Skeletal muscle tissue (tissue), 4 donors: ENCODE data around the gene SLC4A3. TPM values are rescaled to one million over a fixed set of nuclear protein-coding genes. Genes with fewer than 3 reads are reported as not detected.
A peak's percentile ranks its signal among the peaks of the same experiment; 100 is the strongest.

Source experiments
- H3K27ac ChIP-seq: one replicate; pipeline ENCODE4 v1.7.0; 2013; ENCODE audit warnings: mild to moderate bottlenecking, low read depth, low read length, inconsistent platforms
- H3K27me3 ChIP-seq, 3 donors: one replicate each; pipeline ENCODE4 v1.7.0; 2013; ENCODE audit warnings: low read length in 3 of 3; ENCODE audit not compliant: control insufficient read depth in 3 of 3, insufficient read depth in 3 of 3
- H3K36me3 ChIP-seq, 3 donors: one replicate each; pipeline ENCODE4 v1.7.0; 2013; ENCODE audit warnings: low read length in 3 of 3; ENCODE audit not compliant: control insufficient read depth in 3 of 3, insufficient read depth in 3 of 3
- H3K4me1 ChIP-seq, 3 donors: one replicate each; pipeline ENCODE4 v1.7.0; 2013; ENCODE audit warnings: low read length in 3 of 3, mild to moderate bottlenecking in 3 of 3; ENCODE audit not compliant: control insufficient read depth in 3 of 3, insufficient read depth in 3 of 3
- H3K4me3 ChIP-seq, 3 donors: one replicate each; pipeline ENCODE4 v1.7.0; 2013; ENCODE audit warnings: low read length in 3 of 3
- H3K9ac ChIP-seq, 3 donors: one replicate each; pipeline ENCODE4 v1.7.0; 2013; ENCODE audit warnings: low read length in 3 of 3, mild to moderate bottlenecking in 3 of 3, moderate library complexity in 2 of 3, low read depth in 1 of 3
- H3K9me3 ChIP-seq, 3 donors: one replicate each; pipeline ENCODE4 v1.7.0; 2013; ENCODE audit warnings: low read length in 3 of 3; ENCODE audit not compliant: control insufficient read depth in 3 of 3
- total RNA-seq: library from RNA; depleted of rRNA; stranded (reverse); fragments of >200 nt; gene quantifications from one replicate; pipeline ENCODE4 v1.2.3, GENCODE V29; 2014
- donor health status: Osteomylitis.

SLC4A3 gene
- total RNA-seq, 1 donor from 2014 or later, result 2.1 TPM

GRCh38 chr2:219598308-219599078 lies 28.9 kb upstream of the SLC4A3 start:
- Histone ChIP-seq H3K27ac (peak overlapping the region; percentile 88), H3K4me1 (peaks cover 8 to 13% (median 10%) of the 10 kb centered on the region in 3 donors), H3K9ac (peak overlapping the region; percentile 83 to 98 (median 92)), H3K27me3 (no peaks in the 10 kb centered on the region), H3K4me3 (peak overlapping the region; percentile 91 to 97 (median 96)), H3K9me3 (no peaks in the 10 kb centered on the region), H3K36me3 (peaks cover 15 to 21% (median 16%) of the 10 kb centered on the region in 3 donors)

DNA sequence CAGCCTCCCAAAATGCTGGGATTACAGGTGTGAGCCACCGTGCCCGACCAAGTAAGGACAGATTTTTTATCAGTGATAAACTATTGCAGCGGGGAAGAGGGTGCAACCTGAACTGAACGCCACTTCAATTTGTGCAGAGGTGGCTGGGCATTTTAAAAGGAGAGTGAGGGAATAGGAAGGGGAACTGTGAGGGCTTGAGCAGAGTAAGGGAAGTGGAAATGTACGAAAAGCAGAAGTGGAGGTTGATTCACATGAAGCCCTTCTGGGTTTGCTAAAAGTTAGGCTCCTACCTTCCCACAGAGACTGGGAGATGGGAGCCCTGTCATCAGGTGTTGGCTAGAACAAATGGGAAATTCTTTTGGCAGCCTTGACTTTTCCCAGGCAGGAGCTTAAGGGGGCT lies 23.7 kb upstream of the SLC4A3 start:
- no peaks in the 10 kb centered on the region for H3K27me3 ChIP-seq
- H3K36me3 ChIP-seq, result peaks cover 39 to 60% (median 43%) of the 10 kb centered on the region in 3 donors
- no peak overlapping the region for H3K9ac ChIP-seq

GRCh38 chr2:219605607-219605954 lies 21.8 kb upstream of the SLC4A3 start:
- no peak overlapping the region for H3K27ac ChIP-seq
- no peaks in the 10 kb centered on the region for H3K9me3 ChIP-seq
- H3K9ac ChIP-seq, result no peak overlapping the region
- peaks cover 41 to 65% (median 43%) of the 10 kb centered on the region in 3 donors for H3K36me3 ChIP-seq
- no peak overlapping the region for H3K4me3 ChIP-seq
- no peaks in the 10 kb centered on the region for H3K27me3 ChIP-seq
- no peaks in the 10 kb centered on the region for H3K4me1 ChIP-seq

More for the DNA sequence above, 23.7 kb upstream of the SLC4A3 start:
- Histone ChIP-seq H3K4me3 (no peak overlapping the region), H3K4me1 (no peaks in the 10 kb centered on the region), H3K9me3 (no peaks in the 10 kb centered on the region), H3K27ac (no peak overlapping the region)

GRCh38 chr2:219607931-219608330 lies 19.5 kb upstream of the SLC4A3 start:
- H3K27ac ChIP-seq, result no peak overlapping the region
- H3K36me3 ChIP-seq, result peaks cover 33 to 61% (median 36%) of the 10 kb centered on the region in 3 donors
- no peaks in the 10 kb centered on the region for H3K27me3 ChIP-seq

GRCh38 chr2:219608399-219608964 lies 18.9 kb upstream of the SLC4A3 start:
- Histone ChIP-seq H3K4me1 (no peaks in the 10 kb centered on the region), H3K27me3 (no peaks in the 10 kb centered on the region), H3K9ac (no peak overlapping the region), H3K4me3 (no peak overlapping the region), H3K36me3 (peaks cover 33 to 59% (median 36%) of the 10 kb centered on the region in 3 donors), H3K27ac (no peak overlapping the region), H3K9me3 (no peaks in the 10 kb centered on the region)

More at GRCh38 chr2:219607931-219608330, 19.5 kb upstream of the SLC4A3 start:
- Histone ChIP-seq H3K9ac (peak overlapping the region in 1 of 3 donors; percentile 16), H3K4me3 (no peak overlapping the region), H3K9me3 (no peaks in the 10 kb centered on the region), H3K4me1 (no peaks in the 10 kb centered on the region)

DNA sequence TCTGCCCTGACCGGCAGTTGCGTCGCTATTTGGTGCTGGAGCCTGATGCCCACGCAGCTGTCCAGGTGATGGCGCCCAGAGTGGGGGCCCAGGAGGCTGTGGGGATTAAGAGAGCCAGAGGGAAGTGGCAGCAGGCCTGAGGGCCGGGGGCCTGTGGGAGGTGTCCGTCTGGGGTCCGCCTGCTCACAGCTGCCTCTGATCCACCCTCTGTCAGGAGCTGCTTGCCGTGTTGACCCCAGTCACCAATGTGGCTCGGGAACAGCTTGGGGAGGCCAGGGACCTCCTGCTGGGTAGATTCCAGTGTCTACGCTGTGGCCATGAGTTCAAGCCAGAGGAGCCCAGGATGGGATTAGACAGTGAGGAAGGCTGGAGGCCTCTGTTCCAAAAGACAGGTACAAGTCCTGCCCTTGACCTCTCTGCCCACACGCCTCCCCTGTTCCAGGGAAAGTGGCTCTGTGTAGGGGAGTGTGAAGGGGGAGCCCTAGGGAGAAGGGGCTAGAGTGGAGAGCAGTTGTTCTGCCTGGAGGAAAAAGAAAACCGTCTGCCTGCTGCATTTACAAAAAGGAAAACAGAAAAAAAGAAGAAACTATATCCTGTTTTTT lies 18.2 kb upstream of the SLC4A3 start:
- H3K27me3 ChIP-seq, result no peaks in the 10 kb centered on the region
- peaks cover 33 to 59% (median 35%) of the 10 kb centered on the region in 3 donors for H3K36me3 ChIP-seq
- no peak overlapping the region for H3K27ac ChIP-seq
- H3K9me3 ChIP-seq, result no peaks in the 10 kb centered on the region
- no peak overlapping the region for H3K9ac ChIP-seq
- H3K4me1 ChIP-seq, result no peaks in the 10 kb centered on the region
- H3K4me3 ChIP-seq, result no peak overlapping the region

GRCh38 chr2:219611306-219611705 lies 16.1 kb upstream of the SLC4A3 start:
- no peaks in the 10 kb centered on the region for H3K9me3 ChIP-seq
- no peak overlapping the region for H3K27ac ChIP-seq
- H3K4me3 ChIP-seq, result no peak overlapping the region
- H3K4me1 ChIP-seq, result no peaks in the 10 kb centered on the region
- H3K9ac ChIP-seq, result no peak overlapping the region
- no peaks in the 10 kb centered on the region for H3K27me3 ChIP-seq
- peaks cover 41 to 59% (median 43%) of the 10 kb centered on the region in 3 donors for H3K36me3 ChIP-seq

GRCh38 chr2:219611866-219612576 lies 15.4 kb upstream of the SLC4A3 start:
- no peak overlapping the region for H3K9ac ChIP-seq
- no peaks in the 10 kb centered on the region for H3K27me3 ChIP-seq
- H3K27ac ChIP-seq, result no peak overlapping the region
- H3K36me3 ChIP-seq, result peaks cover 34 to 54% (median 37%) of the 10 kb centered on the region in 3 donors
- H3K4me1 ChIP-seq, result no peaks in the 10 kb centered on the region
- no peaks in the 10 kb centered on the region for H3K9me3 ChIP-seq
- no peak overlapping the region for H3K4me3 ChIP-seq

GRCh38 chr2:219612577-219613286 lies 14.7 kb upstream of the SLC4A3 start:
- Histone ChIP-seq H3K9me3 (no peaks in the 10 kb centered on the region), H3K27me3 (no peaks in the 10 kb centered on the region), H3K4me3 (no peak overlapping the region), H3K27ac (no peak overlapping the region), H3K36me3 (peaks cover 34 to 53% (median 35%) of the 10 kb centered on the region in 3 donors), H3K4me1 (no peaks in the 10 kb centered on the region), H3K9ac (no peak overlapping the region)
